Spleen (tissue), 11 donors: ENCODE results near the gene RXRB. TPM values are rescaled to one million over a fixed set of nuclear protein-coding genes. Genes with fewer than 3 reads are reported as not detected.
A peak's percentile ranks its signal among the peaks of the same experiment; 100 is the strongest.

Experiments
- DNase-seq: peaks from one replicate; pipeline ENCODE4 v3.0.0-alpha.2; 2020
- H3K27ac ChIP-seq, 8 donors: fragments of 200-600 bp; sonication (generic) in 7 of 8; 1 replicate in 4 of 8; 2 replicates in 4 of 8; pipeline versions ENCODE4 v1.5.0 to v1.8.0; 2016 to 2021; ENCODE audit warnings: inconsistent platforms in 4 of 8, mild to moderate bottlenecking in 4 of 8, moderate library complexity in 1 of 8
- H3K27me3 ChIP-seq, 7 donors: fragments of 200-600 bp; sonication (generic) in 6 of 7; replicated peaks in 1 of 7; 1 replicate in 4 of 7; 2 replicates in 3 of 7; pipeline versions ENCODE4 v1.5.0 to v1.8.0; 2016 to 2021; ENCODE audit warnings: inconsistent platforms in 3 of 7, mild to moderate bottlenecking in 1 of 7
- H3K36me3 ChIP-seq, 6 donors: fragments of 200-600 bp; sonication (generic) in 5 of 6; 1 replicate in 4 of 6; 2 replicates in 2 of 6; pipeline versions ENCODE4 v1.5.0 to v1.8.0; 2016 to 2021; ENCODE audit warnings: inconsistent platforms in 2 of 6
- H3K4me1 ChIP-seq, 6 donors: fragments of 200-600 bp; sonication (generic) in 5 of 6; 1 replicate in 3 of 6; 2 replicates in 3 of 6; pipeline versions ENCODE4 v1.5.0 to v1.8.0; 2016 to 2021; ENCODE audit warnings: inconsistent platforms in 3 of 6
- H3K4me3 ChIP-seq, 8 donors: fragments of 200-600 bp; sonication (generic) in 7 of 8; 1 replicate in 4 of 8; 2 replicates in 4 of 8; pipeline versions ENCODE4 v1.5.0 to v1.8.0; 2016 to 2021; ENCODE audit warnings: inconsistent platforms in 4 of 8, mild to moderate bottlenecking in 4 of 8, moderate library complexity in 2 of 8
- H3K9me3 ChIP-seq, 8 donors: fragments of 200-600 bp; sonication (generic) in 7 of 8; 1 replicate in 4 of 8; 2 replicates in 4 of 8; pipeline versions ENCODE4 v1.5.0 to v1.8.0; 2016 to 2021; ENCODE audit warnings: inconsistent platforms in 4 of 8
- POLR2A ChIP-seq, 3 donors: fragments of 450-650 bp; IDR thresholded peaks; one replicate each; pipeline ENCODE4 v1.5.1; 2017; ENCODE audit warnings: antibody characterized with exemption in 3 of 3, mild to moderate bottlenecking in 1 of 3
- POLR2AphosphoS5 ChIP-seq, 3 donors: sonication (generic); formaldehyde crosslinking; IDR thresholded peaks; one replicate each; pipeline ENCODE4 v1.5.1; 2017; ENCODE audit warnings: antibody characterized with exemption in 3 of 3
- WGBS, 5 donors: extraction: QIAGEN DNeasy Blood & Tissue Kit in 3 of 5; methylation state at CpG; one replicate each; pipeline versions ENCODE4 v1.1.5 to v1.1.7; 2013 to 2018; 5-methylcytosine and 5-hydroxymethylcytosine counted together
- intact Hi-C: fragments of 100-400 bp; cut with DNase I; formaldehyde crosslinking; loops from one replicate; pipeline ENCODE4 v1.15.0; 2023; ENCODE audit warnings: low total_unique reads
- polyA plus RNA-seq, 3 donors: library from polyadenylated mRNA; stranded (reverse); fragments of 200-250 nt; gene quantifications; one replicate each; pipeline ENCODE4 v1.2.1, GENCODE V29; 2013
- total RNA-seq, 7 donors: library from RNA; depleted of rRNA in 3 of 7; stranded (reverse); fragments of >200 nt in 3 of 7; fragmentation: NEBNext Ultra II Directional in 4 of 7; extraction: Animal tissue kit (Norgen Biotek cat#: 25700) in 4 of 7; gene quantifications; one replicate each; pipeline versions ENCODE4 v1.1.0 to v1.2.1, GENCODE V29; 2016 to 2021
- TF ChIP-seq, protein P1 (sequence below), 11 experiments: fragments of 200-600 bp in 7 of 11; fragments of 450-650 bp in 4 of 11; sonication (generic) in 4 of 11; IDR thresholded peaks in 8 of 11; conservative IDR thresholded peaks in 3 of 11; 1 replicate in 7 of 11; 2 replicates in 4 of 11; pipeline versions ENCODE4 v1.4.0 to v1.8.0; 2016 to 2021; ENCODE audit warnings: antibody characterized with exemption in 11 of 11, inconsistent platforms in 4 of 11, mild to moderate bottlenecking in 1 of 11
- donor health status: healthy with polysubstance abuse.
- donor health status: DM: no; HTN: no; CAD: no; lungs with moderate emphysema.
- donor health status: DM: no; HTN: no; CAD: no.
- donor health status: Bipolar disorder and iron deficiency.
- donor health status: healthy.
- donor health status: DM: no; HTN: no; CAD: no.
- donor health status: DM: yes; HTN: yes; CAD: no.

The RXRB gene
- total and polyA plus RNA-seq, 10 donors: 29.1 to 72.4 (median 53.6) TPM

DNA sequence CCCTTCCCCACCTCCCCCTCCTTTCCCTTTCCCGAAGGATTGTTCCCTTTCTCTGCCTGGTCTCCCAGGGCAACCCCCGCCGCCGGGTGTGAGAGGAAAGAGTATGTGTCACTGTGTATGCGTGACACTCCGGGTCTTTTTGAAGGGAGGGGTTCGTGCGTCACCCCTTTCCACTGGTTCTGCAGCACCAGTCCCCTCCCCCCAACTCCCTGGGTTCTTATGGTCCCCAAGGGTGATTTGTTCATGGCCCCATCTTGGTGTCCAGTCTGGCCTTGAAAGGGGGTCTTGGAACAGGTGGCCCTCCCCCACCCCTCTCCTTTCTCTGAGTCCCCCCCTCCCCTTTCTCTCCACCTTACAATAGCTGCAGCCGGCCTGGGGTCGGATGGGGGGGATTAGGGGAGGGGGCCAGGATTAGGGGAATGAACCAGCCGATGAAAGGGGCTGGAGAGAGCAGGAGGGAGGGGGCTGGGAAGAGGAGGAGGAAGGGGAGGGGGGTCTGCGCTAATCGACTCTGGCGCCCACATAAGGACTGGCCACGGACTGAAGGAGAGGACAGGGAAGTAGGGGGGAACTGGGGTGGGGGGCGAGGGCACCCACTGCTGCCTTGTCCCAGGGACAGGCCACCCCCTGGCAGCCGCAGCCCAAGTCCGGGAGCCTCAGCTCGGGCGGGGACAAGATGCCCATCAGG lies 6.5 kb upstream of the RXRB start:
- Histone ChIP-seq H3K4me1 (peaks cover 23 to 82% (median 53%) of the 10 kb centered on the region in 6 donors), H3K36me3 (peaks cover 0 to 50% (median 39%) of the 10 kb centered on the region in 6 donors), H3K27me3 (peaks cover 0 to 3% (median 0%) of the 10 kb centered on the region in 7 donors), H3K4me3 (peak overlapping the region in 4 of 8 donors; percentile 64 to 78 (median 72)), H3K9me3 (no peaks in the 10 kb centered on the region), H3K27ac (peak overlapping the region in 2 of 8 donors; percentile 94 to 95)
- TF ChIP-seq, protein P1, sequence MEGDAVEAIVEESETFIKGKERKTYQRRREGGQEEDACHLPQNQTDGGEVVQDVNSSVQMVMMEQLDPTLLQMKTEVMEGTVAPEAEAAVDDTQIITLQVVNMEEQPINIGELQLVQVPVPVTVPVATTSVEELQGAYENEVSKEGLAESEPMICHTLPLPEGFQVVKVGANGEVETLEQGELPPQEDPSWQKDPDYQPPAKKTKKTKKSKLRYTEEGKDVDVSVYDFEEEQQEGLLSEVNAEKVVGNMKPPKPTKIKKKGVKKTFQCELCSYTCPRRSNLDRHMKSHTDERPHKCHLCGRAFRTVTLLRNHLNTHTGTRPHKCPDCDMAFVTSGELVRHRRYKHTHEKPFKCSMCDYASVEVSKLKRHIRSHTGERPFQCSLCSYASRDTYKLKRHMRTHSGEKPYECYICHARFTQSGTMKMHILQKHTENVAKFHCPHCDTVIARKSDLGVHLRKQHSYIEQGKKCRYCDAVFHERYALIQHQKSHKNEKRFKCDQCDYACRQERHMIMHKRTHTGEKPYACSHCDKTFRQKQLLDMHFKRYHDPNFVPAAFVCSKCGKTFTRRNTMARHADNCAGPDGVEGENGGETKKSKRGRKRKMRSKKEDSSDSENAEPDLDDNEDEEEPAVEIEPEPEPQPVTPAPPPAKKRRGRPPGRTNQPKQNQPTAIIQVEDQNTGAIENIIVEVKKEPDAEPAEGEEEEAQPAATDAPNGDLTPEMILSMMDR (IDR thresholded peaks at IDR 0.05 in 8 of 11, conservative IDR thresholded peaks at IDR 0.05 in 3 of 11): no peak
- no peak for TF ChIP-seq POLR2A (IDR thresholded peaks at IDR 0.05)
- TF ChIP-seq POLR2AphosphoS5 (IDR thresholded peaks at IDR 0.05): no peak
- intact Hi-C loops: no loop called here
- peak; percentile 76 for DNase-seq
- 32 to 45% (median 42%) methylated on average over 17 to 20 of the region's 20 CpGs for WGBS, 5 donors

DNA sequence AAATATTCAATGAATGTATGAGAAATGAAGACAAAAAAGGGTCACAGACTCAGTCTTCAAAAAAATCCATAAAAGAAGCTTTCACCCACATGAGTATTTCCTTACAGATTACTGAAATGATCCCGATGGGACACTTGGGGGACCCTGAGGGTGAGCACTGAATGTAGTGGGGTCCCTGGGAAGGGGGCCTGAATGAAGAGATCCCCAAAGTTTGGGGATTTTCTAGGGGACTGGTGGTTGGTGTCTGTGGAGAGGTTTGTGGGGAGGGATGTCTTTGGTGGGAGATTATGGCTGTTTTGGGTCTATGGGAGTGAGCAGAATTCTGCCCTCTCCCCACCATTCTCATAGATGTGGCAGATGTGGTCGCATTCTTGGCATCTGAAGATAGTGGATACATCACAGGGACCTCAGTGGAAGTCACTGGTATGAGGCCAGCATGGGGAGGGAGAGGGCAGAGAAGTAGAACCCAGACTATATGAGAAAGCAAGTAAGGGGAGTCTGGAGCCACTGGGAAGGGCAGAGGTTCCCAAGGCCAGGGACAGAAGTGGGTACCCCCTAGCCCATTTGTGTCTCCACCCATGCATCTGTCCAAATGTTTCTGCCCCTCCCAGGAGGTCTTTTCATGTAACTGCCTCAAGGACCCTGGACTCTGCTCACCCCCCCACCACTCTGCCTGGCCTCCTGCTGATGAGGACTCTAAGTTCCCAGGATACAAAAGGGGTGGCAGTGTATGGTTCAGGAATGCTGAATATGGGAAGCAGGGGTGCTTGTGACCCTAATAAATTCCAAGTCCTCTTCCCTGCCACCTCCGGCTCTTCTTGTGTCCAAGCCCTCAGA lies 5.8 kb upstream of the RXRB start:
- no peak overlapping the region for H3K27ac ChIP-seq
- peaks cover 0 to 47% (median 35%) of the 10 kb centered on the region in 6 donors for H3K36me3 ChIP-seq
- H3K4me3 ChIP-seq: no peak overlapping the region
- WGBS, 5 donors: 81 to 94% (median 88%) methylated on average over 3 of the region's 3 CpGs
- H3K9me3 ChIP-seq: no peaks in the 10 kb centered on the region
- intact Hi-C loops: no loop called here
- H3K4me1 ChIP-seq: peaks cover 30 to 83% (median 61%) of the 10 kb centered on the region in 6 donors
- no peak for DNase-seq
- TF ChIP-seq POLR2AphosphoS5 (IDR thresholded peaks at IDR 0.05): no peak
- TF ChIP-seq, protein P1 (IDR thresholded peaks at IDR 0.05 in 8 of 11, conservative IDR thresholded peaks at IDR 0.05 in 3 of 11): no peak
- TF ChIP-seq POLR2A (IDR thresholded peaks at IDR 0.05): no peak
- no peaks in the 10 kb centered on the region for H3K27me3 ChIP-seq

- Histone ChIP-seq H3K27me3 (no peaks in the 10 kb centered on the region), H3K9me3 (no peaks in the 10 kb centered on the region), H3K27ac (peak overlapping the region in 5 of 8 donors; percentile 61 to 82 (median 73)), H3K4me3 (peak overlapping the region; percentile 65 to 83 (median 70)), H3K4me1 (peaks cover 32 to 87% (median 63%) of the 10 kb centered on the region in 6 donors), H3K36me3 (peaks cover 0 to 39% (median 29%) of the 10 kb centered on the region in 6 donors)
- peak; percentile 75 for DNase-seq
- 46 to 54% (median 53%) methylated on average over 12 to 17 of the region's 17 CpGs for WGBS, 5 donors
- intact Hi-C loops: no loop called here
- TF ChIP-seq POLR2A (IDR thresholded peaks at IDR 0.05): no peak
- TF ChIP-seq POLR2AphosphoS5 (IDR thresholded peaks at IDR 0.05): no peak
- TF ChIP-seq, protein P1 (IDR thresholded peaks at IDR 0.05 in 8 of 11, conservative IDR thresholded peaks at IDR 0.05 in 3 of 11): no peak
Measured at GRCh38 chr6:33205191-33206026, 4.9 kb upstream of the RXRB start.
